ENCODE results near the gene LRRC32.

- TF ChIP-seq CTCF (IDR thresholded peaks at IDR 0.05) (no peak), POLR2A (IDR thresholded peaks at IDR 0.05) (no peak)
Observed at GRCh38 chr11:76623884-76624419, 46.6 kb downstream of the LRRC32 start.

All from thyroid gland (tissue), 4 donors.